22Rv1 (cell line): Measurements from ENCODE around the gene GALNT18.

Experiments
- ZFX ChIP-seq: fragments of 450-650 bp; IDR thresholded peaks from 2 replicates; pipeline ENCODE4 v1.6.1; 2017; ENCODE audit warnings: antibody characterized with exemption, borderline replicate concordance
- TF ChIP-seq, protein P1 (sequence below): fragments of 450-650 bp; IDR thresholded peaks from 2 replicates; pipeline ENCODE4 v1.5.1; 2017; ENCODE audit warnings: mild to moderate bottlenecking

DNA sequence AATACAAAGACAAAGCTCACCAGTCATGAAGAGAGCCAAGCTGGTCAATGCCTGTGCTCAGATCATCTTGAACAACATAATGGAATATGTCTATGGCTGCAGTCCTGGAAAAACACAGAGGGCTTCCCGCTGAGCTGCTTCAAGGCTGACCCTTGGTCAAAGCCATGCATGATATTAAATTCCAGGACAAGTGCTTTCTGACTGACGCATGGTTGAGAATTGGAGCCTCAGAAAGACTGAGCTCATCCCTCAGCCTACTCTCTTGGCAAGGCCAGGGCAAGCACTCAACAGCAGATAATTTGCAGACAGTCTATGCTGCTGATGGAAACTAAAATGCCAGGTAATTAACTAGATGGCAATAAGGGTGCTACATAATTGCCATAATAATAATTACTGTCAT is 89.2 kb downstream of the GALNT18 start:
- TF ChIP-seq, protein P1, sequence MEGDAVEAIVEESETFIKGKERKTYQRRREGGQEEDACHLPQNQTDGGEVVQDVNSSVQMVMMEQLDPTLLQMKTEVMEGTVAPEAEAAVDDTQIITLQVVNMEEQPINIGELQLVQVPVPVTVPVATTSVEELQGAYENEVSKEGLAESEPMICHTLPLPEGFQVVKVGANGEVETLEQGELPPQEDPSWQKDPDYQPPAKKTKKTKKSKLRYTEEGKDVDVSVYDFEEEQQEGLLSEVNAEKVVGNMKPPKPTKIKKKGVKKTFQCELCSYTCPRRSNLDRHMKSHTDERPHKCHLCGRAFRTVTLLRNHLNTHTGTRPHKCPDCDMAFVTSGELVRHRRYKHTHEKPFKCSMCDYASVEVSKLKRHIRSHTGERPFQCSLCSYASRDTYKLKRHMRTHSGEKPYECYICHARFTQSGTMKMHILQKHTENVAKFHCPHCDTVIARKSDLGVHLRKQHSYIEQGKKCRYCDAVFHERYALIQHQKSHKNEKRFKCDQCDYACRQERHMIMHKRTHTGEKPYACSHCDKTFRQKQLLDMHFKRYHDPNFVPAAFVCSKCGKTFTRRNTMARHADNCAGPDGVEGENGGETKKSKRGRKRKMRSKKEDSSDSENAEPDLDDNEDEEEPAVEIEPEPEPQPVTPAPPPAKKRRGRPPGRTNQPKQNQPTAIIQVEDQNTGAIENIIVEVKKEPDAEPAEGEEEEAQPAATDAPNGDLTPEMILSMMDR = no peak
- no peak for TF ChIP-seq ZFX
